Superior temporal gyrus (tissue), 1 donor: ENCODE results near the gene CST7.
"Not testable (repeated sequence)": the region's sequence is repeated elsewhere in the genome, so short reads cannot be mapped to it uniquely, and the experiment has no call there.

ENCODE experiments used
- DNase-seq: peaks from one replicate; pipeline ENCODE4 v3.0.0-alpha.2; 2016; ENCODE audit errors: extremely low spot score

CST7 gene

GRCh38 chr20:24948939-24949679 is at the start of gene CST7:
TSS of gene CST7 (plus strand) at chr20:24949269. CDS start at chr20:24949506, 237 bp downstream.
- DNase-seq, result no peak

GRCh38 chr20:24906806-24907205 is 42.3 kb upstream of the CST7 start:
- DNase-seq, result no peak

- DNase-seq, result no peak
These were observed 40.4 kb upstream of the CST7 start for GRCh38 chr20:24908642-24909041.

- no peak for DNase-seq
These were observed 39.8 kb upstream of the CST7 start for GRCh38 chr20:24909086-24909780.

- DNase-seq, result no peak
These were observed 39.2 kb upstream of the CST7 start for GRCh38 chr20:24909861-24910260.

- DNase-seq, result no peak
These were observed 38.6 kb upstream of the CST7 start for GRCh38 chr20:24910461-24910860.

- DNase-seq, result no peak
These were observed 37.6 kb upstream of the CST7 start for GRCh38 chr20:24911461-24911860.

GRCh38 chr20:24912397-24913075 is 36.5 kb upstream of the CST7 start:
- no peak for DNase-seq

GRCh38 chr20:24913076-24913628 is 35.9 kb upstream of the CST7 start:
- no peak for DNase-seq

GRCh38 chr20:24914388-24915241 is 34.5 kb upstream of the CST7 start:
- DNase-seq, result no peak

GRCh38 chr20:24915440-24915839 is 33.6 kb upstream of the CST7 start:
- no peak for DNase-seq

GRCh38 chr20:24915892-24916291 is 33.2 kb upstream of the CST7 start:
- DNase-seq, result no peak

GRCh38 chr20:24916412-24916811 is 32.7 kb upstream of the CST7 start:
- no peak for DNase-seq

GRCh38 chr20:24917056-24917455 is 32.0 kb upstream of the CST7 start:
- DNase-seq, result no peak

GRCh38 chr20:24917797-24918578 is 31.1 kb upstream of the CST7 start:
- DNase-seq, result peak; percentile 90

GRCh38 chr20:24918579-24919566 is 30.2 kb upstream of the CST7 start:
- DNase-seq, result no peak

GRCh38 chr20:24919665-24920064 is 29.4 kb upstream of the CST7 start:
- not testable (repeated sequence) for DNase-seq

GRCh38 chr20:24920706-24921105 is 28.4 kb upstream of the CST7 start:
- not testable (repeated sequence) for DNase-seq

- DNase-seq, result not testable (repeated sequence)
These were observed 19.8 kb upstream of the CST7 start for GRCh38 chr20:24929259-24929658.
